Esophagus squamous epithelium (tissue), 5 donors: Measurements from ENCODE around the gene HMOX1. TPM values are rescaled to one million over a fixed set of nuclear protein-coding genes. Genes with fewer than 3 reads are reported as not detected.

Experiments used
- DNase-seq: peaks from one replicate; lab custom pipeline; 2025; lab: John Stamatoyannopoulos, UW
- H3K27ac ChIP-seq, 4 donors: fragments of 200-600 bp; sonication (generic); one replicate each; pipeline ENCODE4 v1.5.1; 2016 to 2019; ENCODE audit warnings: mild to moderate bottlenecking in 1 of 4
- H3K27me3 ChIP-seq, 4 donors: fragments of 200-600 bp; sonication (generic); 1 replicate in 3 of 4; 2 replicates in 1 of 4; pipeline versions ENCODE4 v1.5.1 to v1.6.0; 2017 to 2021; ENCODE audit warnings: antibody characterized with exemption in 1 of 4
- H3K36me3 ChIP-seq, 3 donors: fragments of 200-600 bp; sonication (generic); one replicate each; pipeline ENCODE4 v1.5.1; 2016 to 2019
- H3K4me1 ChIP-seq, 3 donors: fragments of 200-600 bp; sonication (generic); one replicate each; pipeline ENCODE4 v1.5.1; 2017 to 2019
- H3K4me3 ChIP-seq, 4 donors: fragments of 200-600 bp; sonication (generic); 1 replicate in 3 of 4; 2 replicates in 1 of 4; pipeline ENCODE4 v1.5.1; 2016 to 2019; ENCODE audit warnings: mild to moderate bottlenecking in 2 of 4, moderate library complexity in 1 of 4
- H3K9me3 ChIP-seq, 3 donors: fragments of 200-600 bp; sonication (generic); one replicate each; pipeline ENCODE4 v1.5.1; 2016 to 2019
- POLR2A ChIP-seq, 4 donors: fragments of 450-650 bp; IDR thresholded peaks; one replicate each; pipeline ENCODE4 v1.6.1; 2017; ENCODE audit warnings: antibody characterized with exemption in 4 of 4, mild to moderate bottlenecking in 4 of 4, moderate library complexity in 3 of 4
- WGBS, 2 donors: methylation state at CpG; one replicate each; pipeline ENCODE4 v1.1.5; 2018; 5-methylcytosine and 5-hydroxymethylcytosine counted together
- intact Hi-C: fragments of 100-400 bp; cut with DNase I; formaldehyde crosslinking; loops from one replicate; pipeline ENCODE4 v1.15.0; 2022
- total RNA-seq, 4 donors: library from RNA; depleted of rRNA; stranded (reverse); fragments of >200 nt; gene quantifications; one replicate each; pipeline ENCODE4 v1.1.0, GENCODE V29; 2016
- TF ChIP-seq, protein P1 (sequence below), 6 experiments: fragments of 450-650 bp in 4 of 6; fragments of 200-600 bp in 2 of 6; sonication (generic) in 2 of 6; IDR thresholded peaks; one replicate each; pipeline ENCODE4 v1.5.1; 2016 to 2019; ENCODE audit warnings: antibody characterized with exemption in 6 of 6, mild to moderate bottlenecking in 4 of 6, moderate library complexity in 4 of 6
- donor health status: DM: yes; HTN: yes; CAD: no.

Gene HMOX1
- total RNA-seq, 4 donors from 2014 or later, result 13.0 to 39.0 (median 18.3) TPM

DNA sequence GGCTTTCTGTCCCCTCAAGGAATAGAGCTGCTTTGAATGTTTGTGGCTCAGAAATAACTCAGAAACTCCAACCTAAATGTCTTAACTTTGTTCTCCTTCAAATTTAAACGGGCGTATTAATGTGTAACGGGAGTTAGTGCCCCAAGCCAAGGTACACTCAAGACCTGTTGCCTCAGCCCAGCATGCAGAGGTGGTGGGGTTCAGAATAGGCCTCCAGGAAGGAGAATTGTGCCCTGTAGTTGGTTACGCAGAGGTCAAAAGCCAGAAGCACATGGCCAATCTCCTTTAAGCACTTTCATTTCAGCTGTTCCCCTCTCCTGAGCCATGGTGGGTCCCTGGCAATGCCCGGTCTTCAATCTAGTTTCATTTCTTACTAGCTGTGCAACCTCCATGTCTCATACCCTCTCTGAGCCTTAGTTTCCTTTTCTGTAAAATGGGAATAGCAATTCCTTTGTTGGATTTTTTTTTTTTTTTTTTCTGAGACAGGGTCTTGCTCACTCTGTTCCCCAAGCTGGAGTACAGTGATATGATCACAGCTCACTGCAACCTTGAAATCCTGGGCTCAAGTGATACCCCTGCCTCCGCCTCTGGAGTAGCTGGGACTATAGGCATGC lies 4.2 kb downstream of the HMOX1 start:
- TF ChIP-seq POLR2A (IDR thresholded peaks at IDR 0.05), result no peak
- TF ChIP-seq, protein P1, sequence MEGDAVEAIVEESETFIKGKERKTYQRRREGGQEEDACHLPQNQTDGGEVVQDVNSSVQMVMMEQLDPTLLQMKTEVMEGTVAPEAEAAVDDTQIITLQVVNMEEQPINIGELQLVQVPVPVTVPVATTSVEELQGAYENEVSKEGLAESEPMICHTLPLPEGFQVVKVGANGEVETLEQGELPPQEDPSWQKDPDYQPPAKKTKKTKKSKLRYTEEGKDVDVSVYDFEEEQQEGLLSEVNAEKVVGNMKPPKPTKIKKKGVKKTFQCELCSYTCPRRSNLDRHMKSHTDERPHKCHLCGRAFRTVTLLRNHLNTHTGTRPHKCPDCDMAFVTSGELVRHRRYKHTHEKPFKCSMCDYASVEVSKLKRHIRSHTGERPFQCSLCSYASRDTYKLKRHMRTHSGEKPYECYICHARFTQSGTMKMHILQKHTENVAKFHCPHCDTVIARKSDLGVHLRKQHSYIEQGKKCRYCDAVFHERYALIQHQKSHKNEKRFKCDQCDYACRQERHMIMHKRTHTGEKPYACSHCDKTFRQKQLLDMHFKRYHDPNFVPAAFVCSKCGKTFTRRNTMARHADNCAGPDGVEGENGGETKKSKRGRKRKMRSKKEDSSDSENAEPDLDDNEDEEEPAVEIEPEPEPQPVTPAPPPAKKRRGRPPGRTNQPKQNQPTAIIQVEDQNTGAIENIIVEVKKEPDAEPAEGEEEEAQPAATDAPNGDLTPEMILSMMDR (IDR thresholded peaks at IDR 0.05), result no peak
- Histone ChIP-seq H3K27ac (no peak overlapping the region), H3K9me3 (no peaks in the 10 kb centered on the region), H3K36me3 (peaks cover 0 to 53% (median 8%) of the 10 kb centered on the region in 3 donors), H3K4me1 (peaks cover 7 to 33% (median 13%) of the 10 kb centered on the region in 3 donors), H3K27me3 (no peaks in the 10 kb centered on the region), H3K4me3 (no peak overlapping the region)
- no peak for DNase-seq
- WGBS, 2 donors, result 80 to 85% methylated on average over 6 of the region's 6 CpGs
- intact Hi-C loops, result no loop called here

DNA sequence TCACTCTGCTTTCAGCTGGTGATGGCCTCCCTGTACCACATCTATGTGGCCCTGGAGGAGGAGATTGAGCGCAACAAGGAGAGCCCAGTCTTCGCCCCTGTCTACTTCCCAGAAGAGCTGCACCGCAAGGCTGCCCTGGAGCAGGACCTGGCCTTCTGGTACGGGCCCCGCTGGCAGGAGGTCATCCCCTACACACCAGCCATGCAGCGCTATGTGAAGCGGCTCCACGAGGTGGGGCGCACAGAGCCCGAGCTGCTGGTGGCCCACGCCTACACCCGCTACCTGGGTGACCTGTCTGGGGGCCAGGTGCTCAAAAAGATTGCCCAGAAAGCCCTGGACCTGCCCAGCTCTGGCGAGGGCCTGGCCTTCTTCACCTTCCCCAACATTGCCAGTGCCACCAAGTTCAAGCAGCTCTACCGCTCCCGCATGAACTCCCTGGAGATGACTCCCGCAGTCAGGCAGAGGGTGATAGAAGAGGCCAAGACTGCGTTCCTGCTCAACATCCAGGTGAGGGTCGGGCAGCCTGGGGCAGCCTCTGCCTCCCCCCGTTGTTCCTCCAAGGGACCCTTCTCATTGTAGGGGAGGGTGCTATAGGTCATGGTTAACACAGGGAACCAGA lies 5.9 kb downstream of the HMOX1 start:
- Histone ChIP-seq H3K27me3 (no peaks in the 10 kb centered on the region), H3K9me3 (no peaks in the 10 kb centered on the region), H3K27ac (no peak overlapping the region), H3K36me3 (peaks cover 0 to 61% (median 8%) of the 10 kb centered on the region in 3 donors), H3K4me3 (no peak overlapping the region), H3K4me1 (peaks cover 0 to 16% (median 2%) of the 10 kb centered on the region in 3 donors)
- intact Hi-C loops, result no loop called here
- WGBS, 2 donors, result 97 to 100% methylated on average over 3 to 15 of the region's 19 CpGs
- no peak for DNase-seq
- TF ChIP-seq, protein P1 (IDR thresholded peaks at IDR 0.05), result no peak
- no peak for TF ChIP-seq POLR2A (IDR thresholded peaks at IDR 0.05)

DNA sequence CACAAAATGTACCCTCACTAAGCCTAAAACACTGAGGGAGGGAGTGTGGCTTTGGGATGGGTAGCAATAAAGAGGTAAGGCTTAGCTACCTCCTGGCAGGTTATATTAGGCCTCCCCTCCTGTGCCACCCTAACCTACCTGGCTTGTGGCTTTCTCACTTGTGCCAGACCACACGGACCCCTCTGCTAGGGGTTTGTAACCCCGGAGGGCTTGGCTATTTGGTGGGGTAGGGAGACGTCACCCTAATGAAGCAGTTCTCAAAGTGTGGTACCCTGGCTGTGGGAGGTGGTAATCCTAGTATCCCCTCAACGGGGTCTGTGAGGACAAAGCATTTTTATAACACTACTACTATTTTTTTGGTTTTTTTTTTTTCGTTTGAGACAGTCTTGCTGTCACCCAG lies 10.0 kb downstream of the HMOX1 start:
- H3K4me3 ChIP-seq, result no peak overlapping the region
- H3K27ac ChIP-seq, result no peak overlapping the region
- no peaks in the 10 kb centered on the region for H3K4me1 ChIP-seq
- no peak for TF ChIP-seq POLR2A (IDR thresholded peaks at IDR 0.05)
- TF ChIP-seq, protein P1 (IDR thresholded peaks at IDR 0.05), result no peak
- no peak for DNase-seq
- no peaks in the 10 kb centered on the region for H3K27me3 ChIP-seq
- H3K9me3 ChIP-seq, result no peaks in the 10 kb centered on the region
- WGBS, 2 donors, result 91 to 96% methylated on average over 5 of the region's 5 CpGs
- peaks cover 0 to 45% (median 8%) of the 10 kb centered on the region in 3 donors for H3K36me3 ChIP-seq
- intact Hi-C loops, result no loop called here

DNA sequence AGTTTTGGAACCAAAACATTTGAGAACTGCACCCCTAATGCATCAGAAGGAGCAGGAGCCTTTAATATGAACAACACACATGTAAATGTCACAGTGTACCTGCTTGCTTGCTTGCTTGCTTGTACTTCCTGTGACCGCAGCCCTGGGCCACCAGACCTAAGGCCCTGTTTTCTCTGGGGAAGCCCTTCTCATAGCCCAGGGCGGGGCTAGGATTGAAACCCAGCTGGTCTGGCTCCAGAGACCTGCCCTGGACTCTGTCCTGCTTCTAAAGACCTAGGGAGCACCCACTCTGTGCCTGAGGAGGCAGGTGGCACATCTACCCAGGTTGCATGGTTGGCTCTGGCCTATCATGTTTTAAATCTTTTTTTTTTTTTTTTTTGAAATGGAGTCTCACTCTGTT lies 11.5 kb downstream of the HMOX1 start:
- TF ChIP-seq POLR2A (IDR thresholded peaks at IDR 0.05), result no peak
- TF ChIP-seq, protein P1 (IDR thresholded peaks at IDR 0.05), result no peak
- H3K27ac ChIP-seq, result no peak overlapping the region
- DNase-seq, result no peak
- no peaks in the 10 kb centered on the region for H3K27me3 ChIP-seq
- no peak overlapping the region for H3K4me3 ChIP-seq
- peaks cover 0 to 30% (median 0%) of the 10 kb centered on the region in 3 donors for H3K36me3 ChIP-seq
- intact Hi-C loops, result no loop called here
- H3K4me1 ChIP-seq, result no peaks in the 10 kb centered on the region
- 66 to 94% methylated on average over 2 of the region's 2 CpGs for WGBS, 2 donors
- no peaks in the 10 kb centered on the region for H3K9me3 ChIP-seq
